ENCODE measurements around the gene POC1A.

POC1A gene

GRCh38 chr3:52095990-52096775, 58.0 kb downstream of the POC1A start:
- TF ChIP-seq L3MBTL2 (conservative IDR thresholded peaks at IDR 0.05) (no peak), BHLHE40 (IDR thresholded peaks at IDR 0.05; ENCODE audit: borderline replicate concordance) (no peak), ZNF384 (IDR thresholded peaks at IDR 0.05) (no peak), LEF1 (IDR thresholded peaks at IDR 0.05; ENCODE audit: borderline replicate concordance) (no peak), CTBP1 (IDR thresholded peaks at IDR 0.05; ENCODE audit: borderline replicate concordance) (no peak), TARDBP (IDR thresholded peaks at IDR 0.05) (no peak), SP1 (IDR thresholded peaks at IDR 0.05) (no peak), SUZ12 (IDR thresholded peaks at IDR 0.05) (no peak)
- CTCF ChIA-PET = interaction anchor here (1.2 kb wide), 1 partner anchor 42 kb away, joined by 3 read pairs; no protein-coding TSS in a partner anchor
- no peak for DNase-seq (ENCODE audit: extremely low spot score)
- POLR2A ChIA-PET = no interaction called here

- POLR2A ChIA-PET = no interaction called here
- DNase-seq (ENCODE audit: extremely low spot score) = no peak
- CTCF ChIA-PET = interaction anchor here (0.6 kb wide), 1 partner anchor 40 kb away, joined by 8 read pairs; no protein-coding TSS in a partner anchor
- TF ChIP-seq ARNT (IDR thresholded peaks at IDR 0.05) = no peak
- no peak for TF ChIP-seq FOXM1 (IDR thresholded peaks at IDR 0.05; ENCODE audit: borderline replicate concordance)
- TF ChIP-seq PKNOX1 (IDR thresholded peaks at IDR 0.05) = no peak
- TF ChIP-seq TARDBP (IDR thresholded peaks at IDR 0.05) = no peak
- no peak for TF ChIP-seq NFRKB (IDR thresholded peaks at IDR 0.05)
- TF ChIP-seq ELF4 (IDR thresholded peaks at IDR 0.05) = no peak
- TF ChIP-seq CTBP1 (IDR thresholded peaks at IDR 0.05; ENCODE audit: borderline replicate concordance) = no peak
- no peak for TF ChIP-seq L3MBTL2 (conservative IDR thresholded peaks at IDR 0.05)
- no peak for TF ChIP-seq SP1 (IDR thresholded peaks at IDR 0.05)
- TF ChIP-seq BHLHE40 (IDR thresholded peaks at IDR 0.05; ENCODE audit: borderline replicate concordance) = no peak
- TF ChIP-seq FOXK2 (IDR thresholded peaks at IDR 0.05) = no peak
- no peak for TF ChIP-seq HDGF (IDR thresholded peaks at IDR 0.05; ENCODE audit: borderline replicate concordance)
- TF ChIP-seq LEF1 (IDR thresholded peaks at IDR 0.05; ENCODE audit: borderline replicate concordance) = no peak
- no peak for TF ChIP-seq FOXA1 (IDR thresholded peaks at IDR 0.05)
- TF ChIP-seq ZNF384 (IDR thresholded peaks at IDR 0.05) = no peak
- no peak for TF ChIP-seq SUZ12 (IDR thresholded peaks at IDR 0.05)
Measured at GRCh38 chr3:52094571-52095485, 59.4 kb downstream of the POC1A start.

- ChIA-PET POLR2A (no interaction called here), CTCF (interaction anchor here (0.6 kb wide), 1 partner anchor 40 kb away, joined by 8 read pairs; no protein-coding TSS in a partner anchor)
Measured at GRCh38 chr3:52093756-52094545, 60.3 kb downstream of the POC1A start.

GRCh38 chr3:52092891-52093290, 61.3 kb downstream of the POC1A start:
- no peak for DNase-seq (ENCODE audit: extremely low spot score)
- no peak for TF ChIP-seq FOXA1 (IDR thresholded peaks at IDR 0.05)
- TF ChIP-seq NFRKB (IDR thresholded peaks at IDR 0.05) = no peak
- TF ChIP-seq TARDBP (IDR thresholded peaks at IDR 0.05) = no peak
- TF ChIP-seq ARNT (IDR thresholded peaks at IDR 0.05) = no peak
- no peak for TF ChIP-seq L3MBTL2 (conservative IDR thresholded peaks at IDR 0.05)
- TF ChIP-seq ELF4 (IDR thresholded peaks at IDR 0.05) = no peak
- no peak for TF ChIP-seq FOXM1 (IDR thresholded peaks at IDR 0.05; ENCODE audit: borderline replicate concordance)
- TF ChIP-seq ZNF384 (IDR thresholded peaks at IDR 0.05) = no peak
- TF ChIP-seq FOXK2 (IDR thresholded peaks at IDR 0.05) = no peak
- no peak for TF ChIP-seq HDGF (IDR thresholded peaks at IDR 0.05; ENCODE audit: borderline replicate concordance)
- no peak for TF ChIP-seq BHLHE40 (IDR thresholded peaks at IDR 0.05; ENCODE audit: borderline replicate concordance)
- ChIA-PET CTCF (no interaction called here), POLR2A (no interaction called here)

More at GRCh38 chr3:52093756-52094545, 60.3 kb downstream of the POC1A start:
- DNase-seq (ENCODE audit: extremely low spot score) = no peak
- TF ChIP-seq SP1 (IDR thresholded peaks at IDR 0.05) = no peak
- no peak for TF ChIP-seq HDGF (IDR thresholded peaks at IDR 0.05; ENCODE audit: borderline replicate concordance)
- no peak for TF ChIP-seq TARDBP (IDR thresholded peaks at IDR 0.05)
- no peak for TF ChIP-seq NFRKB (IDR thresholded peaks at IDR 0.05)
- no peak for TF ChIP-seq CTBP1 (IDR thresholded peaks at IDR 0.05; ENCODE audit: borderline replicate concordance)

- ChIA-PET POLR2A (no interaction called here), CTCF (no interaction called here)
- TF ChIP-seq LEF1 (IDR thresholded peaks at IDR 0.05; ENCODE audit: borderline replicate concordance) (no peak), SP1 (IDR thresholded peaks at IDR 0.05) (no peak), PKNOX1 (IDR thresholded peaks at IDR 0.05) (no peak), L3MBTL2 (conservative IDR thresholded peaks at IDR 0.05) (no peak), SUZ12 (IDR thresholded peaks at IDR 0.05) (no peak), CTBP1 (IDR thresholded peaks at IDR 0.05; ENCODE audit: borderline replicate concordance) (no peak), FOXM1 (IDR thresholded peaks at IDR 0.05; ENCODE audit: borderline replicate concordance) (no peak), NFRKB (IDR thresholded peaks at IDR 0.05) (no peak)
Measured at GRCh38 chr3:52092271-52092660, 62.0 kb downstream of the POC1A start.

More at GRCh38 chr3:52092271-52092660, 62.0 kb downstream of the POC1A start:
- DNase-seq (ENCODE audit: extremely low spot score) = no peak

Data from HEK293T (cell line).